ENCODE data around the gene CRIP1.

The CRIP1 gene

GRCh38 chr14:105469456-105470349 is 17.0 kb upstream of the CRIP1 start:
- no peak overlapping the region for H3K4me3 ChIP-seq (ENCODE audit: low read depth, low read length)
- no peak for DNase-seq (ENCODE audit: low read depth, low spot score)
- in situ Hi-C loops (cut with HindIII; ENCODE audit: low sequenced_read_pairs) = no loop called here
- TF ChIP-seq CTCF (IDR thresholded peaks at IDR 0.05; ENCODE audit: low read depth, low read length) = no peak

DNA sequence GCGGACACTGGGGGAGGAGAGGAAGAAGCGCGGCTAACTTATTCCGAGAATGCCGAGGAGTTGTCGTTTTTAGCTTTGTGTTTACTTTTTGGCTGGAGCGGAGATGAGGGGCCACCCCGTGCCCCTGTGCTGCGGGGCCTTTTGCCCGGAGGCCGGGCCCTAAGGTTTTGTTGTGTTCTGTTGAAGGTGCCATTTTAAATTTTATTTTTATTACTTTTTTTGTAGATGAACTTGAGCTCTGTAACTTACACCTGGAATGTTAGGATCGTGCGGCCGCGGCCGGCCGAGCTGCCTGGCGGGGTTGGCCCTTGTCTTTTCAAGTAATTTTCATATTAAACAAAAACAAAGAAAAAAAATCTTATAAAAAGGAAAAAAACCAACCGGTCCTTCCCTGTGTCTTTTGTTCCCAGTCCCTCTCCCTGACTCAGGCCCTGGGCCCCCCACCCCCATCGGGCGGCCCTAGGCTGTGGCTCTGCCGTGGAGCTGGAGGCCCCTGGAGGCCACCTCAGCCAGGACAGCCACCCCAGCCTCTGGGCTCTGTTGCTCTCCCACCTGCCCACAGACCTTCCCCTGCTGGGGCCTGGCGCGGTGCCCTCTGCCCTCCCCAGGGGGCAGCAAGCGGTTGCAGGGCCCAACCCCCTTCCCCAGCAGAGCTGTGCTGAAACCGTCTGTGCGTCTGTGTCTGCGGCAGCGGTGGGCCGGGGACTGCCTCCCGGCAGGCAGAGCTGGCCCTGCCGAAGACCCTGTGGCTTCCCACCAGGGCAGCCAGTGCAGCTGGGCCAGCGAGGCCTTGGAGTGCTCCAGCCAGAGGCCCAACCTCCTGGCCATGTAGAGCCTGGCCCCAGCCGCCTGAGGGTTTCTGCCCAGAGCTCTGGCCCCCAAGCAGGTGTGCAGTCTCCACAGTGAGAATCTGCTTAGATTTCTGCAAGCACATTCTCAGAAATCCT is 16.1 kb upstream of the CRIP1 start:
- DNase-seq (ENCODE audit: low read depth, low spot score) = peak; percentile 25
- no peak overlapping the region for H3K4me3 ChIP-seq (ENCODE audit: low read depth, low read length)
- in situ Hi-C loops (cut with HindIII; ENCODE audit: low sequenced_read_pairs) = no loop called here
- TF ChIP-seq CTCF (IDR thresholded peaks at IDR 0.05; ENCODE audit: low read depth, low read length) = no peak

- in situ Hi-C loops (cut with HindIII; ENCODE audit: low sequenced_read_pairs) = no loop called here
- TF ChIP-seq CTCF (IDR thresholded peaks at IDR 0.05; ENCODE audit: low read depth, low read length) = peak; percentile 21
- no peak for DNase-seq (ENCODE audit: low read depth, low spot score)
- no peak overlapping the region for H3K4me3 ChIP-seq (ENCODE audit: low read depth, low read length)
Observed at GRCh38 chr14:105471297-105471821, 15.3 kb upstream of the CRIP1 start.

- no peak overlapping the region for H3K4me3 ChIP-seq (ENCODE audit: low read depth, low read length)
- in situ Hi-C loops (cut with HindIII; ENCODE audit: low sequenced_read_pairs) = no loop called here
- no peak for TF ChIP-seq CTCF (IDR thresholded peaks at IDR 0.05; ENCODE audit: low read depth, low read length)
- no peak for DNase-seq (ENCODE audit: low read depth, low spot score)
Observed at GRCh38 chr14:105471823-105472485, 14.7 kb upstream of the CRIP1 start.

GRCh38 chr14:105472486-105472991 is 14.1 kb upstream of the CRIP1 start:
- no peak overlapping the region for H3K4me3 ChIP-seq (ENCODE audit: low read depth, low read length)
- TF ChIP-seq CTCF (IDR thresholded peaks at IDR 0.05; ENCODE audit: low read depth, low read length) = no peak
- DNase-seq (ENCODE audit: low read depth, low spot score) = no peak
- in situ Hi-C loops (cut with HindIII; ENCODE audit: low sequenced_read_pairs) = no loop called here
